K562 (cell line): ENCODE results near the gene DXO. TPM values are rescaled to one million over a fixed set of nuclear protein-coding genes. Genes with fewer than 3 reads are reported as not detected.

Experiments
- ARID4B ChIP-seq: sonication (generic); formaldehyde crosslinking; IDR thresholded peaks from 2 replicates; pipeline ENCODE4 v1.8.0; 2022; ENCODE audit warnings: mild to moderate bottlenecking, missing genetic modification reagents
- ATF7 ChIP-seq: fragments of 450-650 bp; IDR thresholded peaks from 2 replicates; pipeline ENCODE4 v1.7.1; 2014; ENCODE audit warnings: mild to moderate bottlenecking, moderate library complexity
- COPS2 ChIP-seq: fragments of 450-650 bp; conservative IDR thresholded peaks from 2 replicates; pipeline ENCODE4 v1.6.1; 2016; ENCODE audit warnings: mild to moderate bottlenecking, moderate library complexity
- CREM ChIP-seq: IDR thresholded peaks from 2 replicates; pipeline ENCODE4 v1.6.1; 2014; ENCODE audit warnings: antibody characterized with exemption, low read depth
- DNMT1 ChIP-seq: fragments of 450-650 bp; IDR thresholded peaks from 2 replicates; pipeline ENCODE4 v1.6.1; 2016; ENCODE audit warnings: antibody characterized with exemption, mild to moderate bottlenecking
- IRF2 ChIP-seq: sonication (generic); formaldehyde crosslinking; IDR thresholded peaks from 2 replicates; pipeline ENCODE4 v1.8.1; 2022; ENCODE audit warnings: mild to moderate bottlenecking, missing genetic modification reagents
- LEF1 ChIP-seq: fragments of 450-650 bp; IDR thresholded peaks from 2 replicates; pipeline ENCODE4 v1.6.1; 2016; ENCODE audit warnings: mild to moderate bottlenecking
- MCM7 ChIP-seq, 2 experiments: fragments of 450-650 bp; IDR thresholded peaks; 2 replicates each; pipeline ENCODE4 v1.6.1; 2016 to 2018
- NFE2L1 ChIP-seq: fragments of 450-650 bp; IDR thresholded peaks from 2 replicates; pipeline ENCODE4 v1.6.1; 2016; ENCODE audit warnings: missing genetic modification characterization, low read depth, mild to moderate bottlenecking, missing compliant biosample characterization, moderate library complexity, borderline replicate concordance
- PCBP2 ChIP-seq: fragments of 200-400 bp; formaldehyde crosslinking; IDR thresholded peaks from 2 replicates; pipeline ENCODE4 v1.6.1; 2018; ENCODE audit warnings: low read length, low read depth, mild to moderate bottlenecking, moderate library complexity; ENCODE audit not compliant: poor library complexity, severe bottlenecking
- PHF20 ChIP-seq: fragments of 450-650 bp; IDR thresholded peaks from 2 replicates; pipeline ENCODE4 v1.6.1; 2018; ENCODE audit not compliant: partially characterized antibody
- RBM22 ChIP-seq: fragments of 200-400 bp; formaldehyde crosslinking; IDR thresholded peaks from 2 replicates; pipeline ENCODE4 v1.6.1; 2018; ENCODE audit warnings: low read length, low read depth; ENCODE audit not compliant: poor library complexity, severe bottlenecking
- SAP30 ChIP-seq: fragments of 200-600 bp; sonication (generic); IDR thresholded peaks from 2 replicates; pipeline ENCODE4 v1.6.1; 2012; ENCODE audit warnings: borderline replicate concordance, low read depth, mild to moderate bottlenecking, moderate library complexity, low read length, control low read depth, inconsistent platforms; ENCODE audit not compliant: insufficient read depth, poor library complexity, severe bottlenecking
- THRAP3 ChIP-seq: fragments of 450-650 bp; IDR thresholded peaks from 2 replicates; pipeline ENCODE4 v1.6.1; 2016; ENCODE audit warnings: mild to moderate bottlenecking, inconsistent platforms, borderline replicate concordance
- TRIM28 ChIP-seq: fragments of 450-650 bp; IDR thresholded peaks from 2 replicates; pipeline ENCODE4 v1.6.1; 2017
- ZNF174 ChIP-seq: fragments of 250-450 bp; sonication (Bioruptor Pico); IDR thresholded peaks from 2 replicates; pipeline ENCODE4 v1.4.0; 2020; ENCODE audit warnings: mild to moderate bottlenecking
- polyA plus RNA-seq, 8 experiments: library from polyadenylated mRNA; depleted of rRNA in 4 of 8; stranded (reverse) in 5 of 8; unstranded in 3 of 8; fragments of >200 nt; fragmentation: Nextera tagmentation in 2 of 8; fragmentation: Illumina TruSeq in 1 of 8; extraction: Ambion mirVana in 2 of 8; extraction: Trizol in 1 of 8; gene quantifications; 2 replicates each; pipeline versions ENCODE4 v1.2.1 to v1.2.3, GENCODE V29; 2011 to 2014; ENCODE audit warnings: inconsistent platforms in 1 of 8, missing spikeins in 1 of 8
- total RNA-seq, 7 experiments: library from RNA; depleted of rRNA in 6 of 7; stranded (reverse); fragments of >200 nt in 6 of 7; fragmentation: Illumina TruSeq in 2 of 7; extraction: Trizol in 2 of 7; gene quantifications; 2 replicates each; pipeline versions ENCODE4 v1.2.1 to v1.2.3, GENCODE V29; 2011 to 2021; ENCODE audit warnings: low replicate concordance in 1 of 7
- TF ChIP-seq, protein P1 (sequence below): fragments of 450-650 bp; formaldehyde crosslinking; IDR thresholded peaks from 2 replicates; pipeline ENCODE4 v1.4.0; 2022; ENCODE audit warnings: missing genetic modification characterization
- TF ChIP-seq, protein P2 (sequence below): sonication (generic); formaldehyde crosslinking; IDR thresholded peaks from 2 replicates; pipeline ENCODE4 v1.8.1; 2023; ENCODE audit warnings: missing genetic modification reagents, mild to moderate bottlenecking, borderline replicate concordance

DXO gene
- total and polyA plus RNA-seq, 9 of the 15 experiments (the other 6 are each of a cell fraction or from before 2014, with no cell fraction given) = 6.4 to 35.1 (median 19.4) TPM

GRCh38 chr6:31971993-31972708, at the start of gene DXO (continued):
- peak; percentile 41 for TF ChIP-seq ATF7
- TF ChIP-seq, protein P1, sequence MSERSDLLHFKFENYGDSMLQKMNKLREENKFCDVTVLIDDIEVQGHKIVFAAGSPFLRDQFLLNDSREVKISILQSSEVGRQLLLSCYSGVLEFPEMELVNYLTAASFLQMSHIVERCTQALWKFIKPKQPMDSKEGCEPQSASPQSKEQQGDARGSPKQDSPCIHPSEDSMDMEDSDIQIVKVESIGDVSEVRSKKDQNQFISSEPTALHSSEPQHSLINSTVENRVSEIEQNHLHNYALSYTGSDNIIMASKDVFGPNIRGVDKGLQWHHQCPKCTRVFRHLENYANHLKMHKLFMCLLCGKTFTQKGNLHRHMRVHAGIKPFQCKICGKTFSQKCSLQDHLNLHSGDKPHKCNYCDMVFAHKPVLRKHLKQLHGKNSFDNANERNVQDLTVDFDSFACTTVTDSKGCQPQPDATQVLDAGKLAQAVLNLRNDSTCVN (CRISPR knock-in tag) = no peak; the same call in 1 of the 2 replicates
- TF ChIP-seq DNMT1 = 0 out of 2 replicates have a peak, but pooled peaks have one; percentile 48
- peak; percentile 63; the same call in 1 of the 2 replicates for TF ChIP-seq TRIM28
- peak; percentile 97 for TF ChIP-seq PHF20
- no peak for TF ChIP-seq NFE2L1 (tag)
- TF ChIP-seq PCBP2 = no peak
- TF ChIP-seq ZNF174 = no peak
- peak; percentile 90 for TF ChIP-seq RBM22
- TF ChIP-seq COPS2 = no peak
- peak; percentile 60 for TF ChIP-seq SAP30
- TF ChIP-seq IRF2 (CRISPR knock-in tag) = no peak
- peak; percentile 99 for TF ChIP-seq ARID4B (CRISPR knock-in tag)
- TF ChIP-seq, protein P2, sequence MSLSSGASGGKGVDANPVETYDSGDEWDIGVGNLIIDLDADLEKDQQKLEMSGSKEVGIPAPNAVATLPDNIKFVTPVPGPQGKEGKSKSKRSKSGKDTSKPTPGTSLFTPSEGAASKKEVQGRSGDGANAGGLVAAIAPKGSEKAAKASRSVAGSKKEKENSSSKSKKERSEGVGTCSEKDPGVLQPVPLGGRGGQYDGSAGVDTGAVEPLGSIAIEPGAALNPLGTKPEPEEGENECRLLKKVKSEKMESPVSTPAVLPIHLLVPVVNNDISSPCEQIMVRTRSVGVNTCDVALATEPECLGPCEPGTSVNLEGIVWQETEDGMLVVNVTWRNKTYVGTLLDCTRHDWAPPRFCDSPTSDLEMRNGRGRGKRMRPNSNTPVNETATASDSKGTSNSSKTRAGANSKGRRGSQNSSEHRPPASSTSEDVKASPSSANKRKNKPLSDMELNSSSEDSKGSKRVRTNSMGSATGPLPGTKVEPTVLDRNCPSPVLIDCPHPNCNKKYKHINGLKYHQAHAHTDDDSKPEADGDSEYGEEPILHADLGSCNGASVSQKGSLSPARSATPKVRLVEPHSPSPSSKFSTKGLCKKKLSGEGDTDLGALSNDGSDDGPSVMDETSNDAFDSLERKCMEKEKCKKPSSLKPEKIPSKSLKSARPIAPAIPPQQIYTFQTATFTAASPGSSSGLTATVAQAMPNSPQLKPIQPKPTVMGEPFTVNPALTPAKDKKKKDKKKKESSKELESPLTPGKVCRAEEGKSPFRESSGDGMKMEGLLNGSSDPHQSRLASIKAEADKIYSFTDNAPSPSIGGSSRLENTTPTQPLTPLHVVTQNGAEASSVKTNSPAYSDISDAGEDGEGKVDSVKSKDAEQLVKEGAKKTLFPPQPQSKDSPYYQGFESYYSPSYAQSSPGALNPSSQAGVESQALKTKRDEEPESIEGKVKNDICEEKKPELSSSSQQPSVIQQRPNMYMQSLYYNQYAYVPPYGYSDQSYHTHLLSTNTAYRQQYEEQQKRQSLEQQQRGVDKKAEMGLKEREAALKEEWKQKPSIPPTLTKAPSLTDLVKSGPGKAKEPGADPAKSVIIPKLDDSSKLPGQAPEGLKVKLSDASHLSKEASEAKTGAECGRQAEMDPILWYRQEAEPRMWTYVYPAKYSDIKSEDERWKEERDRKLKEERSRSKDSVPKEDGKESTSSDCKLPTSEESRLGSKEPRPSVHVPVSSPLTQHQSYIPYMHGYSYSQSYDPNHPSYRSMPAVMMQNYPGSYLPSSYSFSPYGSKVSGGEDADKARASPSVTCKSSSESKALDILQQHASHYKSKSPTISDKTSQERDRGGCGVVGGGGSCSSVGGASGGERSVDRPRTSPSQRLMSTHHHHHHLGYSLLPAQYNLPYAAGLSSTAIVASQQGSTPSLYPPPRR (CRISPR knock-in tag) = peak; percentile 86; the same call in 1 of the 2 replicates
- TF ChIP-seq CREM = peak; percentile 97
- peak; percentile 8; the same call in 1 of the 2 replicates for TF ChIP-seq LEF1
- TF ChIP-seq THRAP3 = no peak
- TF ChIP-seq MCM7 (IDR thresholded peaks at IDR 0.05) = no peak
